Measurements from ENCODE around the gene NACAD.

GRCh38 chr7:45061806-45062425, 26.9 kb downstream of the NACAD start:
- no peak for TF ChIP-seq CTCF (conservative IDR thresholded peaks at IDR 0.05 in 1 of 2, IDR thresholded peaks at IDR 0.05 in 1 of 2; ENCODE audit: extremely low read depth in 1 of 2, insufficient read depth in 1 of 2, low read depth in 1 of 2, low read length in 2 of 2)
- TF ChIP-seq EZH2 (IDR thresholded peaks at IDR 0.05; ENCODE audit: borderline replicate concordance, low read length), result no peak

Measured in mammary epithelial cell (primary cell).